IPS DF 19.7 (cell line): ENCODE data around the gene MACF1.
"Not testable (repeated sequence)": the region's sequence is repeated elsewhere in the genome, so short reads cannot be mapped to it uniquely, and the experiment has no call there.

Source experiments
- DNase-seq: peaks from one replicate; pipeline ENCODE4 v3.0.0-alpha.2; 2013; ENCODE audit warnings: low read depth, low spot score

The MACF1 gene

DNA sequence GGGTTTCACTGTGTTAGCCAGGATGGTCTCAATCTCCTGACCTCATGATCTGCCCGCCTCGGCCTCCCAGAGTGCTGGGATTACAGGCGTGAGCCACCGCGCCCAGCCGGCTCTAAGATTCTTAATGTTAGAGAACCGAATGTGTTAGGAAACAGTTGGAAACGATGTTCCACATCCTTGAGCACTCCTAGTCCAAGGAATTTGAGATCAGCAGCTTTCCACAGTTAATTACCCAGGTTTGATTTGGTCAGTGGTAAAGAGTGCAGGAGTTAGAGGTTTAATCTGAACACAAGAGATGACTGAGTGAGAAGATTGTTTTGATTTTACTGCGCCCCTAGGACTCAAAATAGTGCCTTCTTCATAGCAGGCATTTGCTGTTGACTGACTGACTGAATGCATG, 211.1 kb downstream of the MACF1 start:
- no peak for DNase-seq

- no peak for DNase-seq
Observed at GRCh38 chr1:39416609-39417008, 212.1 kb downstream of the MACF1 start.

GRCh38 chr1:39418236-39418635, 213.7 kb downstream of the MACF1 start:
- DNase-seq: no peak

DNA sequence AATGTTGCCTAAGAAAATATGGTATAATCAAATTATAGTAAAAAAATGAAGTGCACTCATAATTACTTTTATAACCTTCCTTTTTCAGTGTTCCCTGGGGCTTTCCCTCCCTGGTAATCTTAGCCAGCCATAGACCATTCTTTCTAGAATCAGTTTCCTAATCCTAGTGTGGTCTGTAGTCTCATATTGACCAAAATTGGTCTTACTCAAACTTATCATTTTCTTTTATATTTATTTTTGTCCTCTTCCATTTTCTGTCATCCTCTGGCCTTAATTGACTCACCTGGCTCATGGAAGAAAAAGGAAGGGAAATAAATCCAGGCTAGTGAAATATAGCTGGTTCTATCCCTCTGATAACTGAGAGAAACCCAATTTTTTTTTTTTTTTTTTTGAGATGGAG, 216.0 kb downstream of the MACF1 start:
- DNase-seq: no peak

- DNase-seq: no peak
Observed at GRCh38 chr1:39422614-39423013, 218.1 kb downstream of the MACF1 start.

DNA sequence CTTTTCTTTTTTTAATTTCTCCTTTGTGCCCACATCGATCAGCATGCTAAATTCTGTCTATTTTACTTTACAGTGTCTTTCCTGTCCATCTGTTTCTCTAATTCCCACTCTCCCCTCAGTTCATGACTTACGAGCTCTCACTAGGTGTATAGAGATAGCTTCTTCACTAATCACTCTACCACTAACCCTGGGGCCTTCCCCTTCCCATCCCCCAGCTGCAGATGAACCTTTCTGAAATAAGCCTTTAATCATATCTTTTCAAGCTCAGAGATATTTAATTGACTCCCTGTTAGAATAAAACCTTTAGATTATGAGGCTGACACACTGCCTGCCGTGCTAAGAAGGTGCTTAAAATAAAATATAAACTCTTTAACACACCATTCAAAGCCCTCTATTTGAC, 220.7 kb downstream of the MACF1 start:
- DNase-seq: no peak

DNA sequence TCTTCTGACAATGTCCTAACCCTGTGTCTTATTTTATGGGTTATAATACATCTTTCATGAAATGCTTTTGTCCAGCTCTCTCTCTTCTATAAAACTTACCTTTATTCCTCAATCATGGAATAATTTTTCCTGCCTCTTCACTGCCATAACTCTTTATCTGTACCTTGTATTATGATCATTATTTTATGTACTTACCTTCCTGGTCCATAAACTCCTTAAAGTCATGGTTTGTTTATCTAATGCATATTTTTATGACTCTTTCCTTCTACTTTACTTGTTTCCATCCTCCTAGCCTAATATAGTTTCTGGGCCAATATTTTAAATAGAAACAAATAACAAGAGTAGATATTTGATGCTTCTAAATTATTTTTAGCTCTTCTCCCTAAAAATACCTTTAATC, 221.1 kb downstream of the MACF1 start:
- no peak for DNase-seq

DNA sequence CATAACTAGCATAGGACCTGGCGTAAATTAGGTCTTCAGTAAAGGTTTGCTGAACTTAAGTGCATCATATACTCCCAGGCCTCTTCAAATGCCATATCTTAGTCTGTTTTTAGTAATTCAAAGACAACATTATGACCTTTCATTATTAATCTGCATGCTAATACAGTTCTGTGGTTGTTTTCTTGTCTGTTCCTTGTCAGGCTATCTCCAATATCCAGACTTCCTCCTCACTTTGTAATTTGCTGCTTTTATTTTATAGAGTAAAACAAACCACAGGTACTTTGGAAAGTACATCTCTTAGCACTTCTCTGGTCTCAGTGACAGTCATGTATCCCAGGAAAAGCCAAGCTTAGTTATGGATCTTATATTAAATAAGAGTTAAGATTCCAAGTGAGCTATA, 221.9 kb downstream of the MACF1 start:
- no peak for DNase-seq

DNA sequence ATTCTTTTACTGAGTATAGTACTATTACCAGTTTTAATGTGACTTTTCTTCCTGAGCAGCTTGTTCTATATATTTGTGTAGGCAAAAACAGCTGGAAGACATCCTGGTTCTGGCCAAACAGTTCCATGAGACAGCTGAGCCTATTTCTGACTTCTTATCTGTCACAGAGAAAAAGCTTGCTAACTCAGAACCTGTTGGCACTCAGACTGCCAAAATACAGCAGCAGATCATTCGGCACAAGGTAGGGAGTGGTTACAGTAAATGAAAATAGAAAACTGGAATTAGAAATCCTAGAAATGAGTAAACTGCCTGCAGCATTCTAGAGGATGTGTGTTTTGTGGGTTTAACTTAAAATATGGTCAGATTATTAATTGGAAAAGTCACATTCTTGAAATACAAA, 222.9 kb downstream of the MACF1 start:
- DNase-seq: no peak

- no peak for DNase-seq
Observed at GRCh38 chr1:39427912-39428311, 223.4 kb downstream of the MACF1 start.

DNA sequence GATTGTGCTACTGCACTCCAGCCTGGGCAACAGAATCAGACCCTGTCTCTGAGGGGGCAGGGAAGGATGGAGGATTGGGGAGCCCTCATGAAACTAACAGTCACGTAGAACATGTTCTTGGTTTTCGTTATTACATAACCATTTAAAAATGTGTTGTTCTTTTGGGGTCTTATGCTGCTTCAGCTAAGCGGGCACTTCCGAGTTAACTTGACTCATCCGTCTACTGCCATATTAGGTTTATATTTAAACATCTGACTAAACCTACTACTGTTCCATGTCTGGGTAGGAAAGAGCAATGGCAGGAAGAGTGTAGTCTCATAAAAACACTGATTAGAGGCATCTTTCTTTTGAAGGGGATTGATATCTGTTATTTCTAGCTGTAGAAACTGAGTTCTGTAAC, 227.4 kb downstream of the MACF1 start:
- no peak for DNase-seq

DNA sequence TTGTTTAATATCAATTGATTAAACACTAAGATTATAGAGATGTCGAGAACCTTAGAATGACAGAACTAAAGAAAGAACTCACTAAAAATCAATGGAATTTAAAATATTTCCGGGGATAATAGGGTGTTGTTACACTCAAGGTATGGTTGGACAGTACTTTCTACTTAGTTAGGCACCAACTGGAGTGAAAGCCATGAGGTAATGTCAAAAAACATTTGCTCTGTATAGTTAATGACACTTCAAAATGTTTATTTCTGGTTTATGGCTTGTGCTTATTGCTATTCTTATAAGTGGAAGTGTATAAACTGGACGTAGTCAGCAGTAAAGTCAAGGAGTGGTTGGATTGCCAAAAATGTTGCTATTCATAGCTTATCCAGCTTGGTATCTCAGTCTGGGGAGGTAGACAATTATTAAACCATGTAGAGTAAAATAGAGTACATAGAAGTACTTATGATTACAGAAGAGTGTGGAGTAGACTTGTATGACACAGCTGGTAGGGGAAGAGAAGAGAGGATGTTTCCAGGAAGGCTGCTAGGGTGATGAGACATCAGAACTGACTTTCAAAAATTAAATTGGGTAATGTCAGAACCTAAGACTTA, 230.4 kb downstream of the MACF1 start:
- DNase-seq: no peak

DNA sequence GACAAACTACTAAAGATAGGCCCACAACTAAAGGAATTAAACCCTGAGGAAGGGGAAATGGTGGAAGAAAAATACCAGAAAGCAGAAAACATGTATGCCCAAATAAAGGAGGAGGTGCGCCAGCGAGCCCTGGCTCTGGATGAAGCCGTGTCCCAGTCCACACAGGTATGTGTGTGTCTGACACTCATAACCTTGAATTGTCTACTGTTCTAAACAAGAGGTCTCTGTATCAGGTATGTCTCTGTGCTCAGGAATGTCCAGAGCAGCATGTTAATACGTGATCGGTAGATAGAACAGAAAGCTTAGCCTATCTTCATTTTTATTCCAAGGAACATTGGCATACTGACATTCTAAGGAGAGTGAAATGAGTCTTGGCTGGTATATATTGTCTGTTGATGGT, 231.1 kb downstream of the MACF1 start:
- no peak for DNase-seq

DNA sequence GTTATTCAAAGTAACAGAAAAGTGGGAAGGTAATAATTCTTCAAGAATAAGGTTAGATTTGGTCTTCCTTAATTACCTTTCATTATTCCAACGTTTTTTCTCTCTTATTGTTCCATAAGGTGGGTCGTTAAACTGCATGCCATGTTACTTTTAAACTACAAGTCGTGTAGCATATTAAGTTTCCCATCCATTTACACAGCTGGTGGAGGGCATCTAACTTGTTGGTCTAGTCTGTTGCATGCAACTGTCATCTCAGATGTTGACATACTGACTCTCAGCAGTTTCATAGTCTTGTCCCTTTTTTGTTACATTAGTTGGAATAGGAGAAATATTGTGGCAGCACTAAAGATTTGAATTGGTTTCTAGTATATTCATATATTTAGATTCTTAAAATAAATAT, 232.3 kb downstream of the MACF1 start:
- DNase-seq: no peak

DNA sequence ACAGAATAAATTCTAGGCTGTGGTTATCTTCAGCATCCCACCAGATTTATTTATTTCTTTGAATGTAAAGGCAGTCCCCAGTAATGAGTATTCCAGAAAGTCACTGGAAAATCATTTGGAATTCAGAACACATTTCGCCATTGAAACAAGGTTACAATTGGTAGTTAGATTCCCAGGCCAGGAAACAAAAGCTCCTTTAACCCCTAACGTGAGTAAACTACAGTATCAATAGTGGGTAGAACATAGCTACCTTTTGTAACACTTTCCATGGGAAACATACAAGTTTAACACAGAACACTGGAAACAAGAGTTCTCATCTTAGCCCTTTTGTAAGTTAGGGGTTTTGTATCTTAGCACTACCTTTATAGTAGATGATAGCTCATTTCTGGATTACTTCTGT, 233.5 kb downstream of the MACF1 start:
- no peak for DNase-seq

- DNase-seq: no peak
Observed at GRCh38 chr1:39440856-39441255, 236.4 kb downstream of the MACF1 start.

DNA sequence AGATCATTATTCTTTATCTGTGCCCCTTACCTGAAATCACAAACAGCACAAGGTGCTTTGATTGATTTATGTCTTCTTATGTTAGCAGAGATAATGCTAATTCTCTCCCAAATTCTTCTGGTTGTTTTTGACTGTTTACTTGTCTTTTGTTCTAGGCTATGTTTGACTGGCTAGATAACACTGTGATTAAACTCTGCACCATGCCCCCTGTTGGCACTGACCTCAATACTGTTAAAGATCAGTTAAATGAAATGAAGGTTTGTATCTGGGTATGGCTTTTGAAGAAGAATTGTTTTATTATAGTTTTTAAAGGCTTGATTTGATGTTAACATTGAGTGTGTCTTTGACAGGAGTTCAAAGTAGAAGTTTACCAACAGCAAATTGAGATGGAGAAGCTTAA, 237.3 kb downstream of the MACF1 start:
- no peak for DNase-seq

DNA sequence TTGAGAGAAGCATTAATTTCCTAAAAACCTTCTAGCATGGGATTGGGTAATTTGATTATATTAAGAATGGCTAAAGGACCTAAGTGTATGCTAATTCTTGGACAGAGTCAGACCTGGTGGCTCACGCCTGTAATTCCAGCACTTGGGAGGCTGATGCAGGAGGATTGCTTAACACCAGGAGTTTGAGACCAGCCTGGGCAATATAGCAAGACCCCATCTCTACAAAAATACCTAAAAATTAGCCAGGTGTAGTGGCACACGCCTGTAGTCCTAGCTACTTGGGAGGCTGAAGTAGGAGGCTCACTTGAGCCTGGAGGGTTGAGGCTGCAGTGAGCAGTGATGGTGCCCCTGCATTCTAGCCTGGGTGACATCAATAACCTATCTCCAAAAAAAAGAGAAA, 241.1 kb downstream of the MACF1 start:
- no peak for DNase-seq

- no peak for DNase-seq
Observed at GRCh38 chr1:39446986-39447567, 242.6 kb downstream of the MACF1 start.

DNA sequence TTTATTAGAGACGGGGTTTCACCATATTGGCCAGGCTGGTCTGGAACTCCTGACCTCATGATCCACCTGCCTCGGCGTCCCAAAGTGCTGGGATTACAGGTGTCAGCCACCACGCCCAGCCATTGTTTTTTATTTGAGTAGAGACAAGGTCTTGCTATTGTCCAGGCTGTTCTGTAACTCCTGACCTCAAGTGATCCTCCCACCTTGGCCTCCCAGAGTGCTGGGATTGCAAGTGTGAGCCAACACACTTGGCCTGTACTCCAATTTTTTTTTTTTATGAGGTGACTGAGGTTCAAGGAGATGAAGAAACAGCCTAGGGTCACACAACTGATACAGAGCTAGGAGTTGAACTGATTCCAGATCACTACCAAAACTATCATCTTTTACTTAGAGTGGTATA, 245.5 kb downstream of the MACF1 start:
- DNase-seq: not testable (repeated sequence)

- no peak for DNase-seq
Observed at GRCh38 chr1:39450956-39451606, 246.6 kb downstream of the MACF1 start.

- no peak for DNase-seq
Observed at GRCh38 chr1:39452081-39452480, 247.6 kb downstream of the MACF1 start.

DNA sequence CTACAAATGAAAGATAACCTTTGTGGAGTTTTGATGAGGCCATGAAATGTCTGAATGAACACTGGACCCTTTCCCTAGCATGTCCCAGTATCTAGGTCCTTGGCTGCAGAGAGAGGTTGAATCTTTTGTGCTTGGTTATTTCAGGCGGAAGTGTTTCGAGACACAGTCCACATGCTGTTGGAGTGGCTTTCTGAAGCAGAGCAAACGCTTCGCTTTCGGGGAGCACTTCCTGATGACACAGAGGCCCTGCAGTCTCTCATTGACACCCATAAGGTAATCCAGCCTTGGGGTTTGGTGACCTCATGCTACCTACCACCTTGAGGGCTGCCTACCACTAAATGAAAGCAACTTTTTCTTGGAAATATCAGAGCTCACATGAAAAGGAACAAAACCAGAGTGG, 248.0 kb downstream of the MACF1 start:
- no peak for DNase-seq

DNA sequence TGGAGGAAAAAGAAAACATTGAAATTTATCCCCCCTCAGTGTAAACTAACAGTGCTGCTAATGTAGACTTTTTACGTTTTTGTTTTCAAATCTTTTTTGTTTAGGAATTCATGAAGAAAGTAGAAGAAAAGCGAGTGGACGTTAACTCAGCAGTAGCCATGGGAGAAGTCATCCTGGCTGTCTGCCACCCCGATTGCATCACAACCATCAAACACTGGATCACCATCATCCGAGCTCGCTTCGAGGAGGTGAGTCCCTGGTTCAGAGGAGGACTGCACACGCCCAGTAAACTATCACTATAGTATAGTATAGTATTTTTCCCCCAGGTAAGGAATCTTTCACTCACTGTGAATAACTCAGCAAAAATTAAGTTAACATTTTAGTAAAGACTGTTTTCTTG, 249.1 kb downstream of the MACF1 start:
- DNase-seq: no peak
